NCI-H146 treated with DMSO at 0.1 percent for 48 hours (cell line): ENCODE measurements around the gene FRMPD1.

Experiments used
- DNase-seq: peaks from one replicate; lab custom pipeline; 2025; ENCODE audit not compliant: unreplicated experiment; lab: John Stamatoyannopoulos, UW

Gene FRMPD1

DNA sequence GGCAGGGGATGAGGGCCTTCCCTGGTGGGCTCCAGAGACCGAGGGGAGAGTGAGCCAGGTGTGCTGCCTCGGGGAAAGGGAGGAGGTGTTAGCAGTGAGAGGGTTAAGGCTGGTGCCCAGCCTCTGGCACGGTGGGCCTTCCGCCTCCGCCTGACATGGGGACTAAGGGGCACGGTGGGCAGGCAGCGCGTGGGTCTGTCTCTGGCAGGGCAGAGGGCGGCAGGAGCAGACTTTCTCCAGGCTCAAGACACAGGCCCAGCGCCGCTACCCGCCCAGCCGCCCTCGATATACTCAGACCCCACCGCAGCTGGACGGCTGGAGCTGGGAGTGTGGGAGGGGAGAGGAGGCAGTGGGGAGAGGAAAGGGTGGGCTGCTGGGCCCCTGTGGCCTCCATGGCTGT lies 14.9 kb upstream of the FRMPD1 start:
- DNase-seq, result no peak

DNA sequence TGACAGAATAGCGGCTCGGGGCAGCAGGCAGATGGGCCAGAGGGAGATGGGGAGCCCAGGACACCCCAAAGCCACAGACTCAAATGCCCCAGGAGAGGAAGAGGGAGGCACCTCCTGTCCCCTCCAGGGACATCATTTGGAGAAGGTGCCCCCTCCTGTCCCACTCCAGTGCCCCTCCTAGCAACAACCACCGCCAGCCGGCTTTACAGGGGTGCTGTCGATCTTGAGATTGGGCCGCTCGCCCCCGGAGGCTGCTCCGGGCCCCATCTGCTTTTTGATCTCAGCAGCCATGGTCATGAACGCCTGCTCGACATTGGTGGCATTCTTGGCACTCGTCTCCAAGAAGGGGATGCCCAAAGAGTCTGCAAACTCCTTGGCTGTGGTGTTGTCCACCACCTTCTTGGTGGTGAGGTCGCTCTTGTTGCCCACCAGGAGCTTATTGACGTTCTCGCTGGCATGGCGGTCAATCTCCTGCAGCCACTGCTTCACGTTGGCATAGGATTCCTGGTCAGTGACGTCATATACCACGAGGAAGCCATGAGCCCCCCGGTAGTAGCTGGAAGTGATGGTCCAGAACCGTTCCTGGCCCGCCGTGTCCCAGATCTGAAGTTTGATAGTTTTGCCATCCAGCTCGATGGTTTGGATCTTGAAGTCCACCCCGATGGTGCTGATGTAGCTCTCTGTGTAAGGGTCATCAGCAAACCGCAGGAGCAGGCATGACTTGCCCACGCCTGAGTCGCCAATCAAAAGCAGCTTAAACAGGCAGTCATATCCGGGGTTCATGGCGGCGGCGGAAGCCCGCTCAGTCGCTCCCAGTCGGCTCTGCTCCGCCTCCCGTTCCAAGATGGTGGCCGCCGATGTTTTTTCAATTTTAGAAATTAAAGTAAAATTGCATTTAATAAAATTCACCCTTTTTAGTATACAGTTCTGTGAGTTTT lies 14.0 kb upstream of the FRMPD1 start:
- DNase-seq, result no peak

DNA sequence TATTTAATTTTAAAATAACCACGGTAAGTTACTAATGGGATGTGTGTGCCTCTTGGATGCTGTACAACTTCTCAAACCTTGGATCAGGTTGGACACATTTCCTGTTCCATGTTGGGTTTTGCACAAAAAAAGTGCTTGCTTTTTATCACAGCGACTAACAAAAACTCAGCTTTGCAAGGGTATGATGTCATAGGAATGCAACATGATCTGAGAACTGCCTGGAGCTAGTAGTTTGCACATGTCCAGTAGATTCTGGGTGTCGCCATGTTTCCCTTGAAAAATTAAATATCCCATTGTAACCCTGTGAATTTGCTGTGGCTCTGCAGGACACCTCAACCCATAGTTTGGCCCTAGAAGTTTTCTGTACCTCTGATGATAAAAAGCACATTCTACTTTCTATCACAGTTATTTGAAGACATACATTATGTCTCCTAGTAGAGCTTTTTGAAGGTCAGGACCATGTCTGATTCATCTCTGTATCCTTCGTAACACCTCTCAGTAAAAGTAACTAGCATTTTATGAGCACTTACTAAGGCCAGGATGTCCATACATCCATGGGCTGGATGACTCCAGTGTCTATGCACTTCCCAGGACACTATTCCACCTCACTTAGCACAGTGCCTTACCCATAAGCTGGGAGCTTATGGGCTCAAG lies 11.5 kb upstream of the FRMPD1 start:
- no peak for DNase-seq

DNA sequence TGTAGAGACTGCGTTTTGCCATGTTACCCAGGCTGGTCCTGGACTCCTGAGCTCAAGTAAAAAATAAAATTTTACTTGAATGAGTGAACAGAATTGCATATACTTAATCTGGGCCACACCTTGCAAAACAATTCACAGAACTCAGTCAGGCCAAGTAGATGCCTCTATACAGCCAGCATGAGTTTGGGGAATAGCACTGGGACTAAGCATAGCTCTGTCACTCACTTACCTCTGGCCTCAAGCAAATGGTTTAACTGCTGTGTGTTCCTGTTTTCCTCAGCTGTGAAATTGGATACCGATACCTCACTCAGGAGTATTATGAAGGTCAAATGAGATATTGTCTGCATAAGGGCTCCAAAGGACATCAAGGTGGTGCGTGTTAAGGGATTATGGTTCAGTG lies 10.9 kb upstream of the FRMPD1 start:
- DNase-seq, result no peak

DNA sequence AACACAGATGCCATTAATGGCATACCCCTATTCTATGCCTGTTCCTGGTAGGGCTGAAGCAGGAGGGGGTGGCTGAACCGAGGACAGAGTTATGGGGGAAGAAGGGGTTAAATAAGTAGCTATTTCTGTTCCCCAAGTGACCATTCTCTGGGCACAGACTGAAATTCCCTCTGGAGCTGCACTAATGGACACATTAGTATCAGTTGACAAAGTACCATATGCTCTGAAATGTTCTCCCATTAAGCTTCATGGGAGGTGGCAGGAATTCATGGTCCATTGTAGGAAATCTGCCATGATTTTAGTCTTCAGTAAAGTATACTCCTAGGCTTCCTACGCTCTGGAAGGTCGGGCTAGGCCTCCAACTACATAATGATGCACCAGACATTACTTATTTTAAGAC lies 10.5 kb upstream of the FRMPD1 start:
- no peak for DNase-seq

DNA sequence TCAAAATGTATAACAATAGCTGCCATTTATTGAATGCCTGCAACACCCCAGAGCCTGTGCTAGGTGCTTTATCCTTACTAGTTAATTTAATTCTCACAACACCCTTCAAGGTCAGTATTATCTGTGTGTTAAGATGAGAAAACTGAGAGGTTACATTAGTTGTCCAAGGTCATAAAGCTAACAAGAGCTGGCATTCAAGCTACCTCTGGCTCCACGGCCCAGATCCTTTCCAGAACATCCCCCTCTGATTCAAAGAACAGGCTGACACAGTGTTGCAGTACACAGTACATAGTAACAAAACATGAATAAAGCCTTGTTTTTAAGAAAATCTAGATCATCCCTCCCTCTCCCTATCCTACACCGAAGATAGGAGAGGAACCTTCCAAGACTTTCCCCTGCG lies 9.4 kb upstream of the FRMPD1 start:
- no peak for DNase-seq

DNA sequence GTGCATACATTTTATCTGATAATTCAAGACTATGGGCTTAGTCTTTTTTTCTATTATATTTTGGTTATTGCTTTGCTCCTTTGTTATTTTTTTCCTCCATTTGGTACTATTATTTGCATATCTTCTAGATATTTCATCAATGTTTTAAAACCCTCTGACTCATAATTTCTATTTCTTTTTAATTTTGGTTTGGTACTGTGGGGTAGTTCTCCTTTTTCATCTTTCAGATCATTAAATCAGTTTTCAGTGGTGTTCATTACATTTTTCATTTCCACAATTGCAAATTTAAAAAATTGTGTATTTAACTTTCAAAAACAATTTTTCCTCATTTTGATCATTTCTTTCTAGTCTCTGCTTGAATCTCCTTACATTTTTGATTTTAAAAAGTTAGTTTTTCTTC lies 7.5 kb upstream of the FRMPD1 start:
- DNase-seq, result no peak

DNA sequence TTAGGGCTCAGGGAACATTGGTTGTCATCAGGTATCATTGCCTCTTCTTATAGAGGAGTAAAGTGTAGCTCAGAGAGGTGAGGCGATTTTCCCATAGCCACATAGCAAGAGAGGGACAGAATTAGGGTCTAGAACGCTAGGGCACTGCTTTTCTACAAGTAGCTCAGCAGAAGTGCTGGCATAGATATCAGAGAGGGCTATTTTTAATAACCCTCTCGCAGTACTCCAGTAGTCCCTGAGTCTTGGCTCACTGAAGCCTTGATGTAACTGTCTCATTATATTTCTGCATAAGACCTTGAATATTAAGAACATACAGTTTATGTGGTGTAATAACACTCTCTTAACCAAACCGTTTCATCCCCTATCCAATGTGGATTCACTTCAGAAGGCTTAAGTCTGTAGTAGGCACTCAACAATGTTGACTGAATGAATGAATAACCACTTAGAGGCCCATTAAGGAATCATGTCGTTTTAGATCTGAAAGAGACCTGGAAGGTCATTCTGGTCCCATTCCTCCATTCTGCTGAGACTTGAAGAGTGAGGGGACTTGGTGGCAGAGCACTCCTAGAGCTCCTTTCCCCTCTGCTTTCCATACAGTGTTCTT lies 4.7 kb upstream of the FRMPD1 start:
- no peak for DNase-seq

DNA sequence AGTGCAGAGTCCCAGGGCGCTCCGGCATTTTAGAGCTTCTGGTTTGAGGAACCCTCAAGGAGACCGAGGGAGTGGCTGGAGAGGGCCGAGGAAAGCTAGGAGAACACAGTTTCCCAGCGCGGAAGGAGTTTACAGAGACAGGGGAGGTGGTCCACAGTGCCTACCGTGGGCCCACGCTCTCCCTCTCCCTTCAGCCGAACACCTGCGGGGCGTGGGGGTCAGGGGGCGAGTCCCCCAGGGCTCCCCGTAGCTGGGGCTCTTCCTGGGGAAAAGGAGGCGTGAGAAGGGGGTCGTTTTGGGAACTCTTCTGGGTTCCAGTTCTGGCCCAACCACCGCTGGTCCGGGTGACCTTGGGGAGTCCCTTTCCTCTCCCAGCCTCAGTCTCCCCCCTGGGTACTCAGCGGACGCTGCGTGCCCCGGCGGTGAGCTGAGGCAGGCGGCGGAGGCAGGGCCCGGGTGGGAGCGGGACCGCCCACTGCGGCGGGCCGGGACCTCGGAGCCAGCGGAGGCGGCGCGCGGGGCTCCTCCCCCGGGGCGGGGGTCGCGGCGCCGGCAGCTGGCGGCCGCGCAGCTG lies 368 bp upstream of the FRMPD1 start:
- no peak for DNase-seq

DNA sequence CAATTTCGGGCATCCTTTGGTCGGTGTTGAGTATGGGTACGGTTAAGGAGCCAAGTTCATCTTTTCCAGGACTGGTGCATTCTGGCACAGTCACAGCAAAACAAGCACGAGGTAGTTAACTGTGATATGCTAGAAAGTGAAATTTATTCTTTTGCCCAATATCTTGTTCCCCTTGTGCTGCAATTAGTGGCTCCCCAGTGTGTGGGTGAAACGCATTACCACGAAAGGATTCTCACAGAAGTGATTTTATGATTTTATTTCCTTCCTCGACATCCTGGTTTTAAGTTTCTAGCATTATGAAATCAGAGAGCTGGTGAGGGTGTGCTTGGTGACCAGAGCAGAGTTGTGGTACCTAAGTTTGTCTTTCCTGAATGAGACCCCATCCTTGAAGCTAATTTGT lies 1.5 kb downstream of the FRMPD1 start:
- no peak for DNase-seq

DNA sequence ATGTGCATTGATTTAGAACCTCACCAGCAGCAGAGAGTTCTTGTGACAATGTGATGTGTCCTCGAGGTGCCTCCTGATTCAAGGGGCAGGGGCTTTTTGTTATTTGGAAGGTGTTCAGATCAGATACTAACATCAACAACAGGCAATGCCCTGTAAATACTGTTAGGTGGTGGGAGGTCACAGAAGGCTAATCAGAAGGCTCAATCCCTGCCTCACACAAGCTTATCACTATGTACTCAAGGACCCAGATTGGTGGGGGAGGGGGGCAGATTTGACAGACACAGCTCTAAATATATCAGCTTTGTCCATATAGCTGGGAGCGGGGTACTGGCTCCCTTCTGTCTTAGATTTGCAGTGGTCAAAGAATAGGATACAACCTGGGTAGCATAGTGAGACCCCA lies 2.6 kb downstream of the FRMPD1 start:
- no peak for DNase-seq

DNA sequence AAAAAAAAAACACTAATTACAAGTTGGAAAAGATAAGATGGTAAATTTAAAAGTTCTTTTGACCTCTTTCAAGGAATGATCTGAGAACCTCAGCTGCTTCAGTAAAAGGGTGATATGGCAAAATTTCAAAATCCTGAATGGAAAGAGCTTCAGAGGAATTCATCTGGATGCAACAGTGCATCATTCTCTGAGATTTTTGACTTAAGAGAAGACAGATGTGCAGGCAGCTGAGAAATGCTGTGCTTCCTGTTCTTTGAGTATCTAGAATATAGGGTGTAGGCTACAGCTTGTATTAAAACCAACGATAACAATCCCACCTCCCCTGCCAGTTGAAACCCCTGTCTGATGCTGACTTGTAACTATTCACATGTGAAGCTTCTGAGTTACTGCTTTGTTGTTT lies 6.2 kb downstream of the FRMPD1 start:
- DNase-seq, result no peak

DNA sequence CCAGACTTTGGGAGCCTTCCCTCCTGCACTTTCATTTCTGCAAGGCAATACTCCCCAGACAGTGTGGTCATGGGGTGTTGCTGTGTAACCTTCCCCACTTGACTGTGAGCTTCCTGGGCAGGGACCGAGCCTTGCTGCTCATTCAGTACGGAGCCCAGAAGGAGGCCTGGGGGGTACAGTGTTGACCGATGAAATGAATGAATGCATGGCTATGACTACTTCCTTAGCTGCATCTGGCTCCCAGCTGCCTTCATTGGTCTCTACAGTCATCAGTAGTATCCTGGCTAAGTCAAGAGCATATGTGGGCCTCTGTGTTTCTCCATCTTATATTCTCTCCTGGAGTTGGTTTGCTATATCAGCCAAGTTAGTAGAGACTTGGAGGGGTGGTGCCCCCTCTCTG lies 9.9 kb downstream of the FRMPD1 start:
- DNase-seq, result no peak

DNA sequence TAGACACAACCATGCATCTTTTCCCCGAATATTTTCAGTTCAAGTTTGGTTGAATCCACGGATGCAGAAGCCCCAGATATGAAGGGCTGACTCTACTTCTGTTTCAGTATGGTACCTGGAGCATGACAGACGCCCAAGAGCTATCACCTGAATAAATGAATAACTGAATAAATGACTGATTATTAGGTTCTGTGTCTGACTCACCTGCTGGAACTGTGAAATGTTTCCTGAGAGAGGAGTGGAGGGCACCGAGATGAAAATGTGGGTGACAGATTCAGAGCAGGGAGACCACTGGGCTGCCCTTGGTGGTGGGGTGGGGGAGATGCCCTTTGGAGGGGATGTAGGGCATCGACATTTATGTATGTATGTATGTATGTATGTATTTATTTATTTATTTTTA lies 13.2 kb downstream of the FRMPD1 start:
- DNase-seq, result no peak

DNA sequence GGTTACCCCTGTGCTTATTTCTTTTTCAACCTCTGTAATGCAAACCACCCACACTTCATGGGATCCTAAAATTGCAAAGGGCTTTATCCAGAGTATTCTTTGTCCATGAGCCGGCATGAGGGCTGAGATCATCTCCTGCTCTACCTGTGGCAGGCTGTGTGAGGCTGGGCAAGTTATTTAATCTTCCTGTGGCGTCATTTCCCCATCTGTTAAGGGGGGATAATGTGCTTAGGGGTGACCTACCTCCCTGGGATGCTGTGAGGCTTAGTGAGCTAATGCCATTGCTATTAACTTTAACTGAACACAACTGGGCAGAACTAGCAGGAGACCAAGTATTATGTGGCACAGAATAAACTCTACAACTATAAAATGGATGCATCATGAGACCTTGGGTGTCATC lies 17.0 kb downstream of the FRMPD1 start:
- no peak for DNase-seq

DNA sequence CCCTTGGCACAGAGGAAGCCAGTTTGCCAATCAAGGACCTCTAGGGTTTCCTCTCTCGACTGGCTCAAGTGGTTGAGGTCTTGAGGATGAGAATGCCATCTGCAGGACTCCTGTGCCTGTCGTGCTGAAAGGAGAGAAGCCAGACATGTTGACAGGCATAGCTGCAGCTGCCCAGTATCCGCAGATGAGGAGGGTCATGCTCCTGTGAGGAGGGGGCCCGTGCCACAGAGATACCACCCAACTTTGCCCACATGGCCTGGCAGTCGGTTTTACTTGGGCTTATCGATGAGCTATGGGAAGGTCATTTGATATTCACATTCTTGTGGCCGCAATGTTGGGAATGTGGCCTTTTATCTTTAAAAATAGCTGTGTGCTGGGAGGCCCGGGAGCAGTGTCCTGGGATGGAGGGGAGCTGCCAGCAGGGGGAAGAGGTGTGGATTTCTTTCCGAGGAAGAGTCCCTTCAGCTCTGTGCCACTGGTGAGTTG lies 17.4 kb downstream of the FRMPD1 start:
- DNase-seq, result no peak

DNA sequence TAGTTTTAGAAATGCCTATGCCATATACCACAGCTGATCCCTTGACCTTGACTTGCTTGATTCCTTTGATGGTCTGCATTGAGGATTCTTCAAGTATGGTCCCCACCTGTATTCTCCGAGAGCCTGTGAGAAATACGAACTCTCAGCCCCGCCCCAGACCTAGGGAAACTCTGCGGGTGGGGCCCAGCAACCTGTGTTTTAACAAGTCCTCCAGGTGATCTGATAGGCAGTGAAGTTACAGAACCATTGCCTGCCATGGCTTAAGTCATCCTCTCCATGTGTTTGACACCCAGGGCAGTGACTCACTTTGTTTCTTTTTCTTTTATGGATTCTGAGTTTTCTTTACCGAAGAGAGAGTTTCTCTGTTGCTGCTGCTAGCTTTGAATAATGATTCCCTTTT lies 18.5 kb downstream of the FRMPD1 start:
- DNase-seq, result no peak

DNA sequence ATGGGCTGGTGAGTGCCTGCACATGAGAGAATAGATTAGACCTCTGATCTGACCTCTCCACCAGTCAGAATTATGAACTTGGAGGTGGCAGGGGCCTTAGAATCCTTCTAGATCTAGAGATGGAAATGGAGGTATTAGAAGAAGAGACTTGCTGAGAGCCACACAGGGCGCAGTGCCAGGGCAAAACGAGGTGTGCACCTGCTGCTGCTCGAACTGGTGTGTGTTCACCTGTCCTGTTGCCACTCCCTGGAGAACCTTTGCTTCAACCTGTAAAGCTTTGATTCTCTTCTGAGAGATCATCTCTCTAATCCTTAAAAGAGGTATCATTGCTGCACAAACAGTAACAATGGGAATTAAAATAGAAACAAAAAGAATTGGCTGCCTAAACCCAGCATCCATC lies 24.9 kb downstream of the FRMPD1 start:
- peak; percentile 21 for DNase-seq

DNA sequence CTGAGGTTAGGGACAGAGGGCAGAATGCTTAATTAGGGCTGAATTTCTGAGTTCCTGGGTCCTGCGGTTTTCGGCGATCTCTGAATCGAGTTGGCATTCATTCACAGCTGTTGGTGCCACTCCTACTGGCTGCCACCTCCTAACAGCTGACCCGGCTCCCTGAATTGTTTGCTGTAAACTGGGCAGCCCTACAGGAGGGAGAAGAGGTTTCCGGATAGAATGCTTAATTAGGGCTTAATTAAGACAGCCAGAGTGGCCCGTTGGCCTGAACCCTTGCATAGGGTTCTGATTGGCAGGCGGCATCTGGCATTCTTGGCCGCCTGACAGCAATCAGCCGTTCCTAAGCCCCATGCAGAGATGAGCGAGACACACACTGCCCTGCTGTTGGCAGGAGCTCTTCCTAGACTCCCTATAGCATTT lies 25.7 kb downstream of the FRMPD1 start:
- DNase-seq, result peak; percentile 71

DNA sequence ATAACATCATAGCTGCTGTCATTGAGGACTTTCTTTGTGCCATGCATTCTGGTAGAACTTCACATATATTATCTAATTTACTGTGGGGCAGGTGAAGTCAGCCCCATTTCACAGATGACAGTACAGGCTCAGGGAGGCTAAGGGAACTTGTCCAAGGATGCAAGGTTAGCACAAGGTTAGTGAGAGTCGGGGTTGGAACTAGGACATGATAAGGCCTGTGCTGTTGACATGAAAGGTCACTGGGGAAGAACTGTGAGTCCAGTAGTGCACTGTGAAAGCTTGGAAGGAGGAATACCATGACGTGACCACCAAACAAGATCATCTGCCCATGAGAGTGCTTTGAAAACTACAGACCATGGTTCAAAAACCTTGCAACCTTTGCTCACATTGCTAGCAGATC lies 26.7 kb downstream of the FRMPD1 start:
- no peak for DNase-seq

DNA sequence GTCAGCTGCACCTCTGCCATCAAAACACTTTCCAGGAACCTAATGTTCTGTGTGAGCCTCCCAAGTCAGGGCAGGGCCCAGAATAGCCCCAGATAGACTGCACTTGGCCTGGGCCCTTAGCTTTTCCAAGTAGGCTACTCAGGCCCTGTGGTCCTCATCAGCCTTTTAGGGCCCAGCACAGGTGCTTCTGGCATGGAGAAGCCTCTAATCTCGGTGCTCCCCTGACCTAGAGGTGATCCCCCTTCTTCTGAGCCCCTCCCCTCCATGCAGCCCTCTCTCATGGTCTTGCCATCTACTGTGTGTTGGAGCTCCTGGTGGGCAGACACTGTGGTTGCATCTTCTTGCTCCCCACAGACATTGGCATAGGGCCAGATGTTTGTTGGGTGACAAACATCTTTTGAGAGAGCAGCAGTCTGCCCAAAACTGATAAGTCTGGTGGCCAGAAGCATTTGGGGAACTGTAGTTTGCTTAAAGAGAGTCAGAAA lies 28.1 kb downstream of the FRMPD1 start:
- DNase-seq, result no peak
